Breast epithelium (tissue), 3 donors: ENCODE measurements around the gene CMSS1.

Experiments
- CTCF ChIP-seq, 3 donors: fragments of 450-650 bp; IDR thresholded peaks; one replicate each; pipeline ENCODE4 v1.5.1; 2016 to 2017; ENCODE audit warnings: antibody characterized with exemption in 3 of 3, mild to moderate bottlenecking in 3 of 3, moderate library complexity in 3 of 3
- POLR2A ChIP-seq: fragments of 450-650 bp; IDR thresholded peaks from one replicate; pipeline ENCODE4 v1.6.1; 2016; ENCODE audit warnings: antibody characterized with exemption, mild to moderate bottlenecking, moderate library complexity

GRCh38 chr3:99980606-99981005 is 162.9 kb downstream of the CMSS1 start:
- TF ChIP-seq CTCF (IDR thresholded peaks at IDR 0.05) = no peak
- TF ChIP-seq POLR2A = no peak
